WTC11 (cell line): ENCODE data around the gene AQP10.

Experiments used
- ATF2 ChIP-seq: sonication (generic); formaldehyde crosslinking; IDR thresholded peaks from 2 replicates; pipeline ENCODE4 v1.8.1; 2022; ENCODE audit warnings: low read depth, missing genetic modification reagents, borderline replicate concordance
- FOXK1 ChIP-seq: sonication (generic); formaldehyde crosslinking; IDR thresholded peaks from 2 replicates; pipeline ENCODE4 v1.8.0; 2022; ENCODE audit warnings: mild to moderate bottlenecking, moderate library complexity, missing genetic modification reagents
- TEAD4 ChIP-seq: sonication (generic); formaldehyde crosslinking; IDR thresholded peaks from 2 replicates; pipeline ENCODE4 v1.8.0; 2022; ENCODE audit warnings: mild to moderate bottlenecking, missing genetic modification reagents
- ZNF425 ChIP-seq: fragments of 250-450 bp; sonication (Bioruptor Pico); conservative IDR thresholded peaks from 2 replicates; pipeline ENCODE4 v1.9.0; 2021; ENCODE audit warnings: mild to moderate bottlenecking
- TF ChIP-seq, protein P1 (sequence below): fragments of 200-600 bp; IDR thresholded peaks from 2 replicates; pipeline ENCODE4 v1.8.0; 2022; ENCODE audit warnings: antibody characterized with exemption
- TF ChIP-seq, protein P2 (sequence below): sonication (generic); formaldehyde crosslinking; IDR thresholded peaks from 2 replicates; pipeline ENCODE4 v1.8.1; 2023; ENCODE audit warnings: mild to moderate bottlenecking, missing genetic modification reagents, borderline replicate concordance

- TF ChIP-seq FOXK1: no peak
- TF ChIP-seq ZNF425 (CRISPR knock-in tag): no peak
- TF ChIP-seq, protein P1, sequence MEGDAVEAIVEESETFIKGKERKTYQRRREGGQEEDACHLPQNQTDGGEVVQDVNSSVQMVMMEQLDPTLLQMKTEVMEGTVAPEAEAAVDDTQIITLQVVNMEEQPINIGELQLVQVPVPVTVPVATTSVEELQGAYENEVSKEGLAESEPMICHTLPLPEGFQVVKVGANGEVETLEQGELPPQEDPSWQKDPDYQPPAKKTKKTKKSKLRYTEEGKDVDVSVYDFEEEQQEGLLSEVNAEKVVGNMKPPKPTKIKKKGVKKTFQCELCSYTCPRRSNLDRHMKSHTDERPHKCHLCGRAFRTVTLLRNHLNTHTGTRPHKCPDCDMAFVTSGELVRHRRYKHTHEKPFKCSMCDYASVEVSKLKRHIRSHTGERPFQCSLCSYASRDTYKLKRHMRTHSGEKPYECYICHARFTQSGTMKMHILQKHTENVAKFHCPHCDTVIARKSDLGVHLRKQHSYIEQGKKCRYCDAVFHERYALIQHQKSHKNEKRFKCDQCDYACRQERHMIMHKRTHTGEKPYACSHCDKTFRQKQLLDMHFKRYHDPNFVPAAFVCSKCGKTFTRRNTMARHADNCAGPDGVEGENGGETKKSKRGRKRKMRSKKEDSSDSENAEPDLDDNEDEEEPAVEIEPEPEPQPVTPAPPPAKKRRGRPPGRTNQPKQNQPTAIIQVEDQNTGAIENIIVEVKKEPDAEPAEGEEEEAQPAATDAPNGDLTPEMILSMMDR: no peak
- TF ChIP-seq TEAD4 (CRISPR knock-in tag): no peak
- TF ChIP-seq ATF2 (CRISPR knock-in tag): no peak
- TF ChIP-seq, protein P2, sequence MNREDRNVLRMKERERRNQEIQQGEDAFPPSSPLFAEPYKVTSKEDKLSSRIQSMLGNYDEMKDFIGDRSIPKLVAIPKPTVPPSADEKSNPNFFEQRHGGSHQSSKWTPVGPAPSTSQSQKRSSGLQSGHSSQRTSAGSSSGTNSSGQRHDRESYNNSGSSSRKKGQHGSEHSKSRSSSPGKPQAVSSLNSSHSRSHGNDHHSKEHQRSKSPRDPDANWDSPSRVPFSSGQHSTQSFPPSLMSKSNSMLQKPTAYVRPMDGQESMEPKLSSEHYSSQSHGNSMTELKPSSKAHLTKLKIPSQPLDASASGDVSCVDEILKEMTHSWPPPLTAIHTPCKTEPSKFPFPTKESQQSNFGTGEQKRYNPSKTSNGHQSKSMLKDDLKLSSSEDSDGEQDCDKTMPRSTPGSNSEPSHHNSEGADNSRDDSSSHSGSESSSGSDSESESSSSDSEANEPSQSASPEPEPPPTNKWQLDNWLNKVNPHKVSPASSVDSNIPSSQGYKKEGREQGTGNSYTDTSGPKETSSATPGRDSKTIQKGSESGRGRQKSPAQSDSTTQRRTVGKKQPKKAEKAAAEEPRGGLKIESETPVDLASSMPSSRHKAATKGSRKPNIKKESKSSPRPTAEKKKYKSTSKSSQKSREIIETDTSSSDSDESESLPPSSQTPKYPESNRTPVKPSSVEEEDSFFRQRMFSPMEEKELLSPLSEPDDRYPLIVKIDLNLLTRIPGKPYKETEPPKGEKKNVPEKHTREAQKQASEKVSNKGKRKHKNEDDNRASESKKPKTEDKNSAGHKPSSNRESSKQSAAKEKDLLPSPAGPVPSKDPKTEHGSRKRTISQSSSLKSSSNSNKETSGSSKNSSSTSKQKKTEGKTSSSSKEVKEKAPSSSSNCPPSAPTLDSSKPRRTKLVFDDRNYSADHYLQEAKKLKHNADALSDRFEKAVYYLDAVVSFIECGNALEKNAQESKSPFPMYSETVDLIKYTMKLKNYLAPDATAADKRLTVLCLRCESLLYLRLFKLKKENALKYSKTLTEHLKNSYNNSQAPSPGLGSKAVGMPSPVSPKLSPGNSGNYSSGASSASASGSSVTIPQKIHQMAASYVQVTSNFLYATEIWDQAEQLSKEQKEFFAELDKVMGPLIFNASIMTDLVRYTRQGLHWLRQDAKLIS (CRISPR knock-in tag): no peak
Observed at GRCh38 chr1:154320882-154321608, at the start of gene AQP10.
